A673 (cell line): ENCODE results near the gene B4GALT5. TPM values are rescaled to one million over a fixed set of nuclear protein-coding genes. Genes with fewer than 3 reads are reported as not detected.

ENCODE experiments used
- BruUV-seq: library from RNA; stranded (reverse); fragments of 400-500 nt; replicated peaks from 2 replicates; lab custom pipeline; 2021; lab: Mats Ljungman, UMichigan
- CTCF ChIA-PET: fragments of 300-600 bp; sonication (Branson Sonifier 250); formaldehyde crosslinking; loops from one replicate; lab custom pipeline; 2022; ENCODE audit warnings: antibody characterized with exemption; lab: Charles Lee
- POLR2A ChIA-PET: fragments of 300-600 bp; sonication (Branson Sonifier 250); formaldehyde crosslinking; loops from one replicate; lab custom pipeline; 2022; ENCODE audit warnings: antibody characterized with exemption; ENCODE audit not compliant: low non-redundant PET; lab: Charles Lee
- DNase-seq: peaks from one replicate; pipeline ENCODE4 v3.0.0-alpha.2; 2015; ENCODE audit warnings: low spot score
- H3K27ac ChIP-seq: fragments of 200-600 bp; sonication (generic); 2 replicates; pipeline ENCODE4 v1.5.1; 2016; ENCODE audit warnings: mixed run types, low read depth, mild to moderate bottlenecking, mixed read lengths, antibody characterized with exemption, low read length; ENCODE audit not compliant: poor library complexity, severe bottlenecking
- H3K27me3 ChIP-seq: fragments of 200-600 bp; sonication (generic); replicated peaks from 2 replicates; pipeline ENCODE4 v1.6.1; 2017; ENCODE audit warnings: mixed run types, low read depth, mild to moderate bottlenecking, mixed read lengths, antibody characterized with exemption, low read length; ENCODE audit not compliant: insufficient read depth, poor library complexity
- H3K36me3 ChIP-seq: fragments of 200-600 bp; sonication (generic); 2 replicates; pipeline ENCODE4 v1.6.1; 2016; ENCODE audit warnings: mixed run types, mild to moderate bottlenecking, mixed read lengths, antibody characterized with exemption, low read length; ENCODE audit not compliant: insufficient read depth, poor library complexity, severe bottlenecking
- H3K4me1 ChIP-seq: fragments of 200-600 bp; sonication (generic); 2 replicates; pipeline ENCODE4 v1.6.1; 2017; ENCODE audit warnings: mixed run types, mild to moderate bottlenecking, mixed read lengths, antibody characterized with exemption, low read length; ENCODE audit not compliant: insufficient read depth, poor library complexity, severe bottlenecking
- H3K4me3 ChIP-seq: fragments of 200-600 bp; sonication (generic); 2 replicates; pipeline ENCODE4 v1.5.1; 2016; ENCODE audit warnings: low read depth, mixed run types, mild to moderate bottlenecking, mixed read lengths, low read length; ENCODE audit not compliant: poor library complexity, severe bottlenecking
- H3K9me3 ChIP-seq: fragments of 200-600 bp; sonication (generic); 2 replicates; pipeline ENCODE4 v1.6.1; 2016; ENCODE audit warnings: mixed run types, low read depth, mild to moderate bottlenecking, mixed read lengths, antibody characterized with exemption, low read length; ENCODE audit not compliant: poor library complexity, severe bottlenecking
- CTCF ChIP-seq: fragments of 300-800, 200-600 bp; sonication (generic); conservative IDR thresholded peaks from 2 replicates; pipeline ENCODE4 v1.5.1; 2017; ENCODE audit warnings: low read depth, mild to moderate bottlenecking, antibody characterized with exemption, low read length, moderate library complexity, mixed read lengths
- EZH2 ChIP-seq: fragments of 200-600 bp; sonication (generic); IDR thresholded peaks from 2 replicates; pipeline ENCODE4 v1.6.1; 2017; ENCODE audit warnings: borderline replicate concordance, low read depth, mild to moderate bottlenecking, mixed read lengths, antibody characterized with exemption, low read length; ENCODE audit not compliant: poor library complexity, severe bottlenecking
- intact Hi-C: fragments of 100-400 bp; cut with micrococcal nuclease; formaldehyde crosslinking; loops from one replicate; pipeline ENCODE4 v1.10.0; 2022; ENCODE audit not compliant: unreplicated experiment
- total RNA-seq: library from RNA; stranded (reverse); gene quantifications from 2 replicates; pipeline ENCODE4 v1.2.3, GENCODE V29; 2021

Gene B4GALT5
- total RNA-seq, 1 experiment from 2014 or later = 78.0 TPM

GRCh38 chr20:49593466-49594142, 120.1 kb downstream of the B4GALT5 start:
- Histone ChIP-seq H3K27me3 (peaks cover under 1% of the 10 kb centered on the region), H3K36me3 (no peaks in the 10 kb centered on the region), H3K4me3 (no peak overlapping the region), H3K4me1 (no peaks in the 10 kb centered on the region), H3K9me3 (no peaks in the 10 kb centered on the region), H3K27ac (no peak overlapping the region)
- DNase-seq = no peak
- intact Hi-C loops = no loop called here
- CTCF ChIA-PET = no interaction called here
- BruUV-seq = no TSS peak
- POLR2A ChIA-PET = interaction anchor here (0.5 kb wide), 1 partner anchor 33 kb away, joined by 3 read pairs; no protein-coding TSS in a partner anchor
- TF ChIP-seq CTCF (no peak), EZH2 (no peak)

GRCh38 chr20:49592120-49592519, 121.6 kb downstream of the B4GALT5 start:
- CTCF ChIA-PET = no interaction called here
- Histone ChIP-seq H3K4me1 (no peaks in the 10 kb centered on the region), H3K4me3 (no peak overlapping the region), H3K27me3 (peaks cover 11% of the 10 kb centered on the region), H3K27ac (no peak overlapping the region), H3K9me3 (no peaks in the 10 kb centered on the region), H3K36me3 (no peaks in the 10 kb centered on the region)
- no peak for DNase-seq
- intact Hi-C loops = no loop called here
- POLR2A ChIA-PET = no interaction called here
- no TSS peak for BruUV-seq
- TF ChIP-seq CTCF (no peak), EZH2 (no peak)

GRCh38 chr20:49591217-49591865, 122.3 kb downstream of the B4GALT5 start:
- intact Hi-C loops = no loop called here
- Histone ChIP-seq H3K27me3 (peaks cover 15% of the 10 kb centered on the region), H3K36me3 (no peaks in the 10 kb centered on the region), H3K27ac (no peak overlapping the region), H3K9me3 (no peaks in the 10 kb centered on the region), H3K4me3 (no peak overlapping the region), H3K4me1 (no peaks in the 10 kb centered on the region)
- no peak for DNase-seq
- CTCF ChIA-PET = no interaction called here
- TF ChIP-seq CTCF = no peak
- no peak for TF ChIP-seq EZH2
- POLR2A ChIA-PET = no interaction called here
- no TSS peak for BruUV-seq
